Calu3 (cell line): ENCODE measurements around the gene MLANA. TPM values are rescaled to one million over a fixed set of nuclear protein-coding genes. Genes with fewer than 3 reads are reported as not detected.

Experiments used
- Bru-seq: library from RNA; stranded (reverse); fragments of 400-500 nt; gene quantifications from one replicate; lab custom pipeline; 2021; lab: Mats Ljungman, UMichigan
- BruChase-seq, 2 experiments: library from RNA; stranded (reverse); fragments of 400-500 nt; gene quantifications; one replicate each; lab custom pipeline; 2021; lab: Mats Ljungman, UMichigan
- BruUV-seq: library from RNA; stranded (reverse); fragments of 400-500 nt; replicated peaks from 2 replicates; lab custom pipeline; 2021; lab: Mats Ljungman, UMichigan
- CTCF ChIA-PET: fragments of 300-600 bp; sonication (Branson Sonifier 250); formaldehyde crosslinking; loops from one replicate; lab custom pipeline; 2022; ENCODE audit warnings: antibody characterized with exemption; lab: Charles Lee
- DNase-seq: peaks from one replicate; pipeline ENCODE4 v3.0.0; 2022
- H3K27ac Mint-ChIP-seq: one replicate; pipeline ENCODE4 v1.8.0; 2022; ENCODE audit warnings: mixed read lengths; ENCODE audit not compliant: unreplicated experiment
- H3K27me3 Mint-ChIP-seq: one replicate; pipeline ENCODE4 v1.8.0; 2022; ENCODE audit warnings: mixed read lengths; ENCODE audit not compliant: unreplicated experiment
- H3K36me3 Mint-ChIP-seq: one replicate; pipeline ENCODE4 v1.8.0; 2022; ENCODE audit warnings: mild to moderate bottlenecking, moderate library complexity, mixed read lengths; ENCODE audit not compliant: insufficient read depth, unreplicated experiment
- H3K4me1 Mint-ChIP-seq: one replicate; pipeline ENCODE4 v1.8.0; 2022; ENCODE audit warnings: mild to moderate bottlenecking, low read depth, mixed read lengths; ENCODE audit not compliant: unreplicated experiment
- H3K4me3 Mint-ChIP-seq: one replicate; pipeline ENCODE4 v1.8.0; 2022; ENCODE audit warnings: mild to moderate bottlenecking, low read depth, moderate library complexity, mixed read lengths; ENCODE audit not compliant: unreplicated experiment
- H3K9me3 Mint-ChIP-seq: one replicate; pipeline ENCODE4 v1.8.0; 2022; ENCODE audit warnings: low read depth, mixed read lengths; ENCODE audit not compliant: unreplicated experiment
- CTCF ChIP-seq: fragments of 200-600 bp; IDR thresholded peaks from one replicate; pipeline ENCODE4 v1.8.0; 2022; ENCODE audit warnings: antibody characterized with exemption; ENCODE audit not compliant: unreplicated experiment
- intact Hi-C: fragments of 100-400 bp; cut with micrococcal nuclease; formaldehyde crosslinking; loops from one replicate; pipeline ENCODE4 v1.10.0; 2022; ENCODE audit not compliant: unreplicated experiment
- long read RNA-seq: library from polyadenylated mRNA; stranded (forward); transcript quantifications from one replicate; pipeline ENCODE4 v2.0.0, GENCODE V29; 2022
- total RNA-seq: library from RNA; stranded (reverse); gene quantifications from 2 replicates; pipeline ENCODE4 v1.2.3, GENCODE V29; 2022

MLANA gene
- total RNA-seq = not detected in 2 replicates
- Bru-seq, nascent RNA = not detected
- percentile 4 among the genes with signal in this experiment for BruChase-seq, experiment 1, labeled RNA remaining after a 6-hour chase
- BruChase-seq, experiment 2, labeled RNA remaining after a 2-hour chase = not detected
- long read RNA-seq = 0 reads

GRCh38 chr9:5890641-5891040, at the start of gene MLANA:
MLANA (plus strand) TSS chr9:5890889; CDS start chr9:5892475, 1,586 bp downstream.
- CTCF ChIA-PET = no interaction called here
- Mint-ChIP-seq H3K27me3 (no peaks in the 10 kb centered on the region), H3K4me3 (no peak within 1 kb of the TSS), H3K4me1 (no peaks in the 10 kb centered on the region), H3K36me3 (no peaks in the 10 kb centered on the region), H3K9me3 (no peaks in the 10 kb centered on the region), H3K27ac (no peak within 1 kb of the TSS)
- no peak for DNase-seq
- BruUV-seq = no TSS peak
- intact Hi-C loops = no loop called here
- no peak for TF ChIP-seq CTCF

- TF ChIP-seq CTCF = no peak
- BruUV-seq = no TSS peak
- Mint-ChIP-seq H3K27me3 (no peaks in the 10 kb centered on the region), H3K4me1 (peaks cover 60% of the 10 kb centered on the region), H3K36me3 (no peaks in the 10 kb centered on the region), H3K9me3 (peaks cover 2% of the 10 kb centered on the region), H3K4me3 (no peak overlapping the region), H3K27ac (no peak overlapping the region)
- CTCF ChIA-PET = no interaction called here
- intact Hi-C loops = no loop called here
- DNase-seq = no peak
These were observed 48.7 kb upstream of the MLANA start for GRCh38 chr9:5841771-5842573.

- no peak overlapping the region for H3K27ac Mint-ChIP-seq
- H3K4me3 Mint-ChIP-seq = no peak overlapping the region
These were observed 47.5 kb upstream of the MLANA start for GRCh38 chr9:5842929-5843793.

More at GRCh38 chr9:5842929-5843793, 47.5 kb upstream of the MLANA start:
- H3K36me3 Mint-ChIP-seq = no peaks in the 10 kb centered on the region
- no peak for TF ChIP-seq CTCF
- intact Hi-C loops = no loop called here
- H3K27me3 Mint-ChIP-seq = no peaks in the 10 kb centered on the region
- H3K4me1 Mint-ChIP-seq = peaks cover 57% of the 10 kb centered on the region
- no TSS peak for BruUV-seq
- H3K9me3 Mint-ChIP-seq = peaks cover 2% of the 10 kb centered on the region
- CTCF ChIA-PET = interaction anchor here (0.6 kb wide), 1 partner anchor 8 kb away, joined by 3 read pairs; no protein-coding TSS in a partner anchor
- no peak for DNase-seq
